Activated effector memory CD4-positive, alpha-beta T cell treated with Interleukin-2 at 50 U/mL for 16 hours (primary cell): ENCODE measurements around the gene SLC5A11.
"Not testable (repeated sequence)": the region's sequence is repeated elsewhere in the genome, so short reads cannot be mapped to it uniquely, and the experiment has no call there.

Experiments used
- DNase-seq: peaks from one replicate; pipeline ENCODE4 v3.0.0-alpha.2; 2020

SLC5A11 gene, protein sequence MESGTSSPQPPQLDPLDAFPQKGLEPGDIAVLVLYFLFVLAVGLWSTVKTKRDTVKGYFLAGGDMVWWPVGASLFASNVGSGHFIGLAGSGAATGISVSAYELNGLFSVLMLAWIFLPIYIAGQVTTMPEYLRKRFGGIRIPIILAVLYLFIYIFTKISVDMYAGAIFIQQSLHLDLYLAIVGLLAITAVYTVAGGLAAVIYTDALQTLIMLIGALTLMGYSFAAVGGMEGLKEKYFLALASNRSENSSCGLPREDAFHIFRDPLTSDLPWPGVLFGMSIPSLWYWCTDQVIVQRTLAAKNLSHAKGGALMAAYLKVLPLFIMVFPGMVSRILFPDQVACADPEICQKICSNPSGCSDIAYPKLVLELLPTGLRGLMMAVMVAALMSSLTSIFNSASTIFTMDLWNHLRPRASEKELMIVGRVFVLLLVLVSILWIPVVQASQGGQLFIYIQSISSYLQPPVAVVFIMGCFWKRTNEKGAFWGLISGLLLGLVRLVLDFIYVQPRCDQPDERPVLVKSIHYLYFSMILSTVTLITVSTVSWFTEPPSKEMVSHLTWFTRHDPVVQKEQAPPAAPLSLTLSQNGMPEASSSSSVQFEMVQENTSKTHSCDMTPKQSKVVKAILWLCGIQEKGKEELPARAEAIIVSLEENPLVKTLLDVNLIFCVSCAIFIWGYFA

DNA sequence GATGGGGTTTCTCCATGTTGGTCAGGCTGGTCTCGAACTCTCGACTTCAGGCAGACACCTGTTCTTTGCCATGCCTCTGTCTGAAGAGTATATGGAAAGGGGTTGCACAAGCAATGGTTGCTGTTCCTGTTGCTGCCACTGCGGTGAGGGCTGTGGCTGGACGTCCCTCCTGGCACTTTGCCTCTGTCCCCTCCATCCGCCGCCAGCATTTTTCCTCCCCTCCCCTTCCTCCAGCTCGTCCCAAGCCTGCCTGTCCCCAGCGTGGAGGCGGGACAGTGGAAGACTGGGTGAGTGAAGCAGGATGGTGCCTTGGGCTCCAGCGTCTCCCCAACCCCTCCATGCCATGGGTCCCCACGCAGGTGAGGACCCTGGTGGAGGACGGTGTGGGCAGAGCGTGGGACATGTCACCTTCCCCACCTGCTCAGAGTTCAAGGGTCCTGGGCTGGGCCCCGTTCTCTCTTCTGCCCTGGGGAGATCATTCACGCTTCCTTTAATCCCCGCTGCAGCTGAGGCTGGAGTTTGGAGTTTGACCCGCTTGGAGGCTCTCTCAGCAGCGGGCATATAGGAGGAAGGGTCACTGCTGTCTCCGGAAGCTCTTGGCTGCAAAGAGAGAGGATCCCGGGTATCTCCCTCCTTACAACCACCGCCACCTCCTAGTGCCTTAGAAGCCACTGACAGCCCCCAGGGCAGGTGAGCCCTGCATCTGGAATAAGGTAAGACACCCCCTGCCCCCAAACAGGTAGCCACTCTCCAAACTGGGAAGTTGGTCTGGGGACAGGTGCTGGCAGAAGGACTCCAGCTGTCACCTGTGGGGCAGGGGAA is at the start of gene SLC5A11:
Gene SLC5A11, plus strand, starts transcription at position 238 of the 822 bp plus-strand sequence. CDS start 12,681 bp downstream, outside the sequence.
- DNase-seq, result no peak

DNA sequence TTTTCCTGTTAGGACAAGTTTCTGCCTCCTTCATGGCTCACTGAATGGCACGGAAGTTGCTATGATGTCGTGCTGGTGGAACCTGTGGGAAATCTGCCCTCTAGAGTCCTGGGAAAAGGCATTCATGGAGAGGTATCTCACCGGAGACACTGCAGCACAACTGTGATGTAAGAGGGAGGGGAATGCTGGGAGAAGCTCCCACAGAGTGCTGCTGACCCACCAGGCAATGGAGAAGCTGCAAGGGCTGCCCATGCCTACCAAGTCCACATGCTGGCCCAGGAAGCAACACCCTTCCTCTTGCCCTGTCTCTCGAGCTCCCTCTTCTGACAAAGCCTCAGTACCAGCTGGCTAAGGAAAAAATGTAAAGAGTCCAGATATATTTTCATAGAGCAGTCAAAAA is 45.2 kb upstream of the SLC5A11 start:
- DNase-seq, result no peak

DNA sequence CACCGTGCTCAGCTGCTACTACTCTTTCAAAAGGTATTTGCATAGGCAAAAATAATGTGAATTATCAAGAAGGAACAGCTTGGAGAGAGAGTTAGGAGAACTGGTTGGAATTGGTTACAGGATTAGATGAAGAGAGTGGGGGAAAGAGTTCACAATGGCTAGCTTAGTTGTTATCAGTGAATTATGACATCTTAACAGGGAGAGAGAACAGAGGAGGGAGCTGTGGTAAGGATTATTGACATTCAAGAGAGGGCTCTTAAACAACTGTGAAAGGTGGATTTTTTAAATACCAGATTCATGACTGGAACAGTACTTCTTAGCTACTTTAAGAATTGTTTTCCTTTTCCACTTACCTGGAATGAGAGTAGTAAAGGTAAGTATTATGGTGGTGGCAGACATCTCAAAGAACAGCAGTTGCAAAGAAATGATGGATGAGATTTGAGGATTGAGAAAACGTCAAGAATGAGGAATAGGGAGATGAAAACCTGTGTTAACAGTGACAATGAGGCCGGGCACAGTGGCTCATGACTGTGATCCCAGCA is 43.9 kb upstream of the SLC5A11 start:
- no peak for DNase-seq

DNA sequence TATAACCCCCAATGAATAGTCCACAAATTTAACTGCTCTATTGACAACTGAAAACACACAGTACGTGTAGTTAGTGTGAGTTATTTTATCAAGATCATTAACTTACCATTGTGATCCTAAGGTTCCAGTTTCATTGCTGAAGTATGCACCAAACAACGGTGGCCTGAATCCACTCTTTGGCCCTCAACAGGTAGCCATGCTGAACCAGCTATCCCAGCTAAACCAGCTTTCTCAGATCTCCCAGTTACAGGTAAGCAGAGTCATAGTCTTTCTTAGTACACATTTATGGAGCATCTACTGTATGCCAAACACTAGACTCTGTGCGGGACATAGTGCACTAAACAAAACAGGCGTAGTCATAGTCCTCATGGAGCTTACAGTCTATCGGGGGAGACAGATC is 40.3 kb upstream of the SLC5A11 start:
- no peak for DNase-seq

DNA sequence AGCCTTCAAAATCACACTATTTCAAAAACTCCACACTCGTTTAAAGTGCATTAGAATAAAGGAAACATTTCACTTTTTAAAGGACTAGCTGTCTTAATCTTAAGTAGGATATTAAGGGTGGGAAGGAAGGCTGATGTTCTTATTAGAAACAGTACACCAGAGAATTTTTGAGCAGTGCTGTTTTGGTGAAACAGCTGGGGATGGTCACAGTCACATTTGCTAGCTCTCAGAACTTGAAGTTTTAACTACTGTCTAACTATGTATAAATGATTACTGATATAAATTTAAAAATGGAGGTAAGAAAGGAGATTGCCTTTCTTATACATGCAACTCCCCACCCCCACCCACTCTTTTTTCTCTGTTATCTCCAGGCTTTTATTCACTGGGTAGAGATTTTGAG is 38.5 kb upstream of the SLC5A11 start:
- DNase-seq, result no peak

DNA sequence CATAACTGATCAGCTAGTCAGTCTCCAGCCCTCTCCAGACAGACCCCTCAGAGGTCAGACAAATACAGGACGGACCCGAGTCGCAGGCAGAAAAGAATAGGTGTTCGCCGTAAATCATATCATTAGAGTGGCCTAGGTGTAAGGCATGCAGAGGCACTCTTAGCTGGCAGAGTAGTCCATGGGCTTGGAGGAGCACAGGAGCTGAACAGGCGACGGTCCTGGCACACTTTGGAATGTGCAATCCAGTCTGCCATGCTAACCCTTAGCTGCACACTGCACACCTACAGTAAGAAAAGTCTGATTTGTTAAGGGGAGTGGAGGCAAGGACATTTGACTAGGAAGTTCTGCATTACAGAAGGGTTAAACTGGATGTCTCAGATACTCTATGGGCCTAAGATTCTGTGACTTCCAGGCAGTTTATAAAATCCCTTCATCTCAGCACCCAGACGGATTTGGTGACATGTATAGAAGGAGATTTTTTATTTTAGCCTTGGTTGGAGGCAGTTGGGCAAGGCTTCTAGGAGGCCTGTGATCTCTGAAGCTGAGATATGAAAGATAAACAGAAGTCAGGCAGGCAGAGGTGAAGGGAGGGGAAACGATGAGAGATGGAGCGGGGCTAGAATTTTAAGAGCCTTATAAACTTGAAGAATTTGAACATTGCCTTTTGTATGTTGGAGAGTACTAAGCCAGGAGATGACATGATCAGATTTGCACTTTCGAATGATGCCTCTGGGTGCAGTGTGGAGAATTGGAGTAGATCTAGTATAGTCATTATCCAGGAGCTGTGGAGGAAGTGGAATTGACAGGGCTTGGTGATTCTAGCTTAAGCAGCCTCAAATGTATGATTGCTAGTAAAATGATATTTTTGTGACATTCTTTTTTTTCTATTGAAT is 34.6 kb upstream of the SLC5A11 start:
- DNase-seq, result no peak

DNA sequence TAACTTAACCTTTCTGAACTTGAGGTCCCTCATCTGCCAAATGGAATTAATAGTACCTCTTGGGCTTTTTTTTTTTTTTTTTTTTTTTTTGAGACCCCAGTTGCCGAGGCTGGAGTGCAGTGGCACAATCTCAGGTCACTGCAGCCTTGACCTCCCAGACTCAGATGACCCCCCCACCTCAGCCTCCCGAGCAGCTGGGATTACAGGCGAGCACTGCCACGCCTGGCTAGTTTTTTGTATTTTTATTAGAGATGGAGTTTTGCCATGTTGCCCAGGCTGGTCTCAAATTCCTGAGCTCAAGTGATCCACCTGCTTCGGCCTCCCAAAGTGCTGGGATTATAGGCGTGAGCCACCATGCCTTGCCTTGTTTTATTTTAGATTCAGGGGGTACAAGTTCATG is 33.0 kb upstream of the SLC5A11 start:
- DNase-seq, result not testable (repeated sequence)

DNA sequence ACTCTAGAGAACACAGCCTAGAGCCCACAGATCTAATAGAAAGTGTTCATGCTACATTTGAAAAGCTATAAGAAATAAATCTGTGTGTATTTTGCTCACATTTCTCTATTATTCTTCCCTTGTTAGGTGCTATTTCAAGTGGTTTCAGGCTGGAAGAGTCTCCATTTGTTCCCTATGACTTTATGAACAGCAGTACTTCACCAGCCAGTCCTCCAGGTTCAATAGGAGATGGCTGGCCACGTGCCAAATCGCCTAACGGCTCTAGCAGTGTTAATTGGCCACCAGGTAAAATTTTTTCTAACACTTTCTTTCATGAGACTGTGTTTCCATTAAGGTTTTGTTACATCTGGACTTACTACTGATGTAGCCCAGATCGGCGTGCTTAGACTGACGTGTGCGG is 30.7 kb upstream of the SLC5A11 start:
- no peak for DNase-seq

DNA sequence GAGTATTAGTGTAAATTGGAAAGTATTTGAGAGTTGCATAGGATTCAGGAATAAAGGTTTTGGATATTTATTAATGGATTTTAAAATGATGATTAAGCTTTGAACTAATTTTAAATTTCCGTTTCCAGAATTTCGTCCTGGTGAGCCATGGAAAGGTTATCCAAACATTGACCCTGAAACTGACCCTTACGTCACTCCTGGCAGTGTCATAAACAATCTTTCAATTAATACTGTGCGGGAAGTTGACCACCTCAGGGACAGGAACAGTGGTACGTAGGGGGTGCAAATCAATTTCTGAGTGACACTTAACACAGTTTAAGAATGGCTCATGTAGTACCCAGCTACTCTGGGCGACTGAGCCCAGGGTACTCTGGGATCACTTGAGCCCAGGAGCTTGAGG is 29.1 kb upstream of the SLC5A11 start:
- no peak for DNase-seq

DNA sequence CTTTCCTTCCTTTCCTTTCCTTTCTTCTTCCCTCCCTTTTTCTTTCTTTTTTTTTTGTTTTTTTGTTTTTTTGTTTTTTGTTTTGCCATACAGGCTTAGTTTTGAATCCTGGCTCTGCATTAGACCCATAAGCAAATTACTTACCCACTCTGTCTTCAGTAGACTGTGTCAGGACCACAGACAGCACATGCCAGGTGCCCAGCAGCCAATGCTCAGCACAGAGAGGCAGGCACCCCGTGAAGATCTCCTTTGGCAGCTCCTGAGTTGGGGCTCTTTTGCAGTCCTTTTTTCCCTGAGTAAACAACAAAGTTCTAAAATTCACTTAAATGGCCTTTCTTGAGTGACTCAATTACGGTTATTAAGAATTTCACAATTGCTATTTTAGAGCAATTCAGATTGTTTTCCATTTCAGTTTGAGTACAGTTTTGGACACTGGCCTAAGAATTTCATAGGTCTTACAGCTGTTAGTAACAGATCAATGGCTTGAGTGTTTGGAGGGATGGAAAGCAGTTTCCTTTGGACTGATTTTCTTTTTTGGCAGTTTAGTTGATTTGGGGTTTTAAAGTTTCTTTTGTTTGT is 26.2 kb upstream of the SLC5A11 start:
- DNase-seq, result no peak

DNA sequence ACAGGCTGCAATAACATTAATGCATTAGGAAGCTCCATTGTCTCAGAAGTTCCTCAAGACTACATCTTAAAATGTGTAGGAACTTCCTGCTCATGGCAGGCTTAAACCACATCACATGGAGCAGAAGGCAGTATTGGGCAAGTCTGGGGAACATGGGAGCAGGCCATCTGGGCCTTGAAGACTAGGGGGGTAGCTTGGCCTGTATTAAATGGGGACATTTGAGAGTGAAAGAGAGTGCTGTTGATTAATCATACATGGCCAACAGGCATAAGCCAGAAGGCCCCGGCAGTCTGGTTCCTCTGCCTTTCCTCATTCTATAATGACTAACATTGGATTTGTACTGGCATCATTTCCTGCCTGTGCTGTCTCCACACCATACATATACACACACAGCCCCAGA is 25.2 kb upstream of the SLC5A11 start:
- DNase-seq, result no peak

DNA sequence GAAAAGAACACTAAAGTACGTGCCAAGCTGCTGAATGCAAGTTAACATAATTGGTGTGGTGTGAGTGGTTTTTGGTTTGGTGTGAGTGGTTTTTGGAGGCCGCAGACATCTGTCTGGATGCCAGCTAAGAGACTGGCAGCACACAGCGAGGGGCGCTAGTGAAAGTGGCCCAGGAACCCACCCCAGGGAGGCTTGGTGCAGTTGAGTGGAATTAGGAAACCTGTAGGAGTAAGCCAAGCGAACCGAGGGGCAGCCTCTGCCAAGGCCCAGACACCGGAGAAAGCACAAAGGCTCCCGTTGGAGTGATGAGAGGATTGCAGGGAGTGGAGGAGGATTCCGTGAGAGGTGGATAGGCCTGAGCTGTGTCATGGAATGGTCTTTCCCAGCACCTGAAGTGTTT is 24.6 kb upstream of the SLC5A11 start:
- DNase-seq, result no peak

DNA sequence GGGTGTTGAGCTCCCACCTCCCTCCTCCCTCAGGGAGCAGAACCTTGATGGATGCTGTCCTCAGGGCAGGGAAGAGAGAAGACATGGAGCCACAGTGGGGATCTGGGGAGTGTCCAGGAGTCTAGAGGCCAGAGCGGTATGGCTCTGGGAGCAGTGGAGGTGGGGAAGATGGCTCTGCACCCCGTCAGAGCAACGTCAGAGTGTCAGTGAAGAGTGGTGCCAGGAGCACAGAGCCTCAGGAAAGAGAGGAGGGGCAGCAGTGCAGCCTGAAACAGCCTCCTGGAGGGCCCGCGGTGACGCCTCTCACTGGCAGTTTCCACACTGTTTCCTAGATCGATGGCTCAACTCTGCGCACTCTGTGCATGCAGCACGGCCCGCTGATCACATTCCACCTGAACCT is 23.2 kb upstream of the SLC5A11 start:
- no peak for DNase-seq

DNA sequence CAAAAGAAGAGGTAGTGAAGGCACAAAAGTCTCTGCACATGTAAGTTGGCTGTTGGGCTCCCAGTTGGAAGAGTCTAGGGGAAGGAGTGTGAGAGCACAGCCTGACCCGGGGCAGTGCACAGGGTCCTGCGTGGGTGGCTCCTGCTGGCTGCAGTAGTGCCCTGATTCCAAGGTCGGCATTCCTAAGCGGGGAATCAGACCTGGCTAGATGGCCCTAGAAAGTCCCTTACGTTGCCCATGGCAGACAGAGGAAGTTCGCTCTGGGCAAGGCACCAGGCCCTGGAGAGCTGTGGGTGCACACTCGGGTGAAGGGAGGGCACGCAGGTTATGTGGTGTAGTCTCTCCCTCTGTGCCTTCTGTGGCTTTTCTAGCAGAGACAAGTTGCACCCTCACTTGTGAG is 22.8 kb upstream of the SLC5A11 start:
- DNase-seq, result no peak

DNA sequence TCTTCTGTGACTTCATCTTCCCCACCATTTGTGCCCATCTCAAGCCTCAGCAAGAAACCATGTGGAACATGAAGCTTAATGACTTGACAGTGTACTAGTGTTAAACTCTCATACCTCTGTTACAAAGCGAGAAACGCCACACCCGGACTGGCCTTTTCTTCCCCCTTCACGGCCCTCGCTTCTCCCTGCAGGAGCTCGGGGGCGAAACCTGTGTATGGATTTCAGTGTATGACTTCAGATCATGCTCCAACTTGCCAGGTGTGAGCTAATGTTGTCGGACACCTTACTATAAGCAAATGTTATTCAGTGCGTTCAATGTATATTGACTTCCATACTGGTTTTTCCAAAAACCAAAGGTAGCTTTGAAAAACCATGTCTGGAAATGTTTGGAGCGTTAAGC is 20.1 kb upstream of the SLC5A11 start:
- no peak for DNase-seq

DNA sequence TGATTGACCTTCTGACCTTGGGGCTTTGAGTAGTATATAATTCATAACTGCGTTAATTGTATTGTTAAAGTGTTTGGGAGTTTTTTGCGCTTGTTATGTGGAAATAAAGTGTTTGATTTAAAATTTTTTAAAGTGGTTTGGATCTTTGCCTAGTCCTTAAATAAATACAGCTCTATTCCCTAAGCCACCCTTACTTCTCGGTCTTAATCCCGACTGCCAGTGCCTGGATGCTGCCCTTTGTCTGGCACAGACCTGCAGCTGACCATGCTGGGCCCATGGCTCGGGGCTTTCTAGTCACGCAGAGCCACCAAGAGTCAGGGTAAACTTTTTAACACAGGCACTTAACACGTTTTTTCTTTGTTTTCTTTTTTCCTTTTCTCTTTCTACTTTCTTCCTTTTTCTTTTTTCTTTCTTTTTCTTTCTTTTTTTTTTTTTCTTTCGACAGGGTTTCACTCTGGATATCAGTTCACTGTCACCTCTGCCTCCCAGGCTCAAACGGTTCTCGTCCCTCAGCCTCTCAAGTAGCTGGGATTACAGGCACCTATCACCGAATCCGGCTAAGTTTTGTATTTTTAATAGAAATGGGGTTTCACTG is 19.6 kb upstream of the SLC5A11 start:
- DNase-seq, result no peak

DNA sequence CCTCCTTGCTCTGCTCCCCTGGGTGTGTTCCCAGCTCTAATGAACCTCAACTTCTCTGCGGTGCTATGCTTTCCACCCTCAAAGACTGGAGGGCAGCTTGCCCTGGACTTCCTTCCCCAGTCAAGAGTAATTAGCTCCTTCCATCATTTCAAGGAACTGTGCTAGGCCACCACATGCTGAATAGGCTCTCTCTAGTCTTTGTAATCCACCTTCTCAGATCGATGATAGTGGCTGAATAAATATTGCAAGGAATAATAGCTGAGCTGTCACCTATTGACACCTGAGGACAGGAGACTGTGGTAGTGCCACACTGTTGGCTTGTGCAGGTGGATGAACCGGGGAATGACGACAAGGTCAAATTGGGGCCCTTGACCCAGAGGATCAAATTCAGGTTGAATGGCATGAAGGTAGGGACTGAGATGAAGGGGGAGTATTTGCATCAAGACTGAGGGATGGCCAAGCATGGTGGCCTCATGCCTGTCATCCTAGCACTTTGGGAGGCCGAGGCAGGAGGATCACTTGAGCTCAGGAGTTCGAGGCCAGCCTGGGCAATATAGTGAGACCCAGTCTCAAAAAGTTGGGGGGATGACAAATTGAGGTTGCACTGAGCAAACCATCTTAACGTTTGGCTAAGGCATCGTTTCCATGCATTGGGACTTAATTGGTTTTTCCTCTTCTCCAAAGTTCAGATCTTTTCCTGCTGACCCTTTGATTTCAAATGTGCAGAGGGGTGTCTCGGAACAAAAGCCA is 18.8 kb upstream of the SLC5A11 start:
- DNase-seq, result no peak

DNA sequence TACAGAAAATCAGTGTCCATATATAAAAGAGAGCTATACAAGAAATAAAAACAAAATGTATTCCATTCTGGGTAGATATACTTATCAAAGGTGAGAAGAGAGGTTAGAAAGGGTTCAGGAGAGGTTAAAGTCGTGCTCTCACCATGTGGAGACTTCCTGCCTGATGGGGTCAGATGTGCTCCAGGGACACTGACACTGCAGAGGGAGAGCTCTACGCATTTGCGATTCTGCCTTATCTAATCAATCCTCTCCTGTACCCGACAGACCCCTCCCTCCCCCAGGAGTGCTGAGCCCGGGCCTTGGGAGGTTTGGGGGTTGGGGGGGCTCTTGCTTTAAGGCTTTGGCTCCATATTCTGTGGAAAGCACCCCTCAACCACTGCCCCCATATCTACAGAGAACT is 16.6 kb upstream of the SLC5A11 start:
- DNase-seq, result no peak

DNA sequence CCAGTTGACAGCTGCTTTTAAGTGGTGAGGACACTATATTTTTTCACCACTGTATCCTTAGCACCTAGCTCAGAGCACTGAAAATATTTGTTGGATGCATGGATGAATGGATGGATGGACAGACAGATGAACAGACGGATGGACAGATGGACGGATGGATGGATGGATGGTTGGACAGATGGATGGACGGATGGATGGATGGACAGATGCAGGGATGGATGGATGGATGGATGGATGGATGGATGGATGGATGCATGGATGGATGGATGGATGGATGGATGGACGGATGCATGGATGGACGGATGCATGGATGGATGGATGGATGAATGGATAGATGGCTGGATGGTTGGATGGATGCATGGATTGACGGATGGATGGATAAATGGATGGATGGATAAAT is 12.4 kb upstream of the SLC5A11 start:
- no peak for DNase-seq

DNA sequence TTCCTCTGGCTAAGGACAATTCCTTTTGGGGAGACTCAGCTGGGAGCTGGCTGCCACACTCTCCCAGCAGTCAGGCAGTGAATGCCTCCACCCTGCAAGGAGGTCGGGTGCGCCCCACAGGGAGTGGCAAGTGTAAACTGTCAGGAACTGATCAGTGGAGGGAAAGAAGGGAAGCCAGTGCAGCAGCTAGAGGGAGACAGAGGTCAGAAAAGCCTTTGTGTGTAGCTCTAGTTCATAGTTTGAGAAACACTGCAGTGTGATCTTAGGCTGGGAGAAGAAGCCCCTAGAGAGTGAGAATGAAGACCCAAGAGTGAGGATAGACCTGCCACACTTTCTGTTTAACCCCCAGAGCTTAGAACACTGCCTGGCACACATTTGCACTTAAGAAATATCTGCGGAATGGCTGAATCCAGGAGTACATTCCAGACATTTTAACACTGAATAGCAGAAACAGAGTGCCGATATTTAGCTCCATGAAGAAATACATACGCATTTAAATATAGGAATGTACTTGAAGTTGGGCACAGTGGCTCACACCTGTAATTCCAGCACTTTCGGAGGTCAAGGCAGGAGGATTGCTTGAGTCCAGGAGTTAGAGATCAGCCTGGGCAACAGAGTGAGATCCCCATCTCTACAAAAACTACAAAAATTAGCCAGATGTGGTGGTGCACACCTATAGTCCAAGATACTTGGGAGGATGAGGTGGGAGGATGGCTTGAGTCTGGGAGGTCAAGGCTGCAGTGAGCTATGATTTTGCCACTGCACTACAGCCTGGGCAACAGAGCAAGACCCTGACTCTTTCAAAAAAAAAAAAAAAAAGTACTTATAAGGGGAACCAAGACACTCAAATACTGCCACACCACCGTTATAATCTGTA is 11.1 kb upstream of the SLC5A11 start:
- DNase-seq, result no peak
